Measurements from ENCODE around the gene SRPK3.
"Not testable (repeated sequence)": the region's sequence is repeated elsewhere in the genome, so short reads cannot be mapped to it uniquely, and the experiment has no call there.

Gene SRPK3

DNA sequence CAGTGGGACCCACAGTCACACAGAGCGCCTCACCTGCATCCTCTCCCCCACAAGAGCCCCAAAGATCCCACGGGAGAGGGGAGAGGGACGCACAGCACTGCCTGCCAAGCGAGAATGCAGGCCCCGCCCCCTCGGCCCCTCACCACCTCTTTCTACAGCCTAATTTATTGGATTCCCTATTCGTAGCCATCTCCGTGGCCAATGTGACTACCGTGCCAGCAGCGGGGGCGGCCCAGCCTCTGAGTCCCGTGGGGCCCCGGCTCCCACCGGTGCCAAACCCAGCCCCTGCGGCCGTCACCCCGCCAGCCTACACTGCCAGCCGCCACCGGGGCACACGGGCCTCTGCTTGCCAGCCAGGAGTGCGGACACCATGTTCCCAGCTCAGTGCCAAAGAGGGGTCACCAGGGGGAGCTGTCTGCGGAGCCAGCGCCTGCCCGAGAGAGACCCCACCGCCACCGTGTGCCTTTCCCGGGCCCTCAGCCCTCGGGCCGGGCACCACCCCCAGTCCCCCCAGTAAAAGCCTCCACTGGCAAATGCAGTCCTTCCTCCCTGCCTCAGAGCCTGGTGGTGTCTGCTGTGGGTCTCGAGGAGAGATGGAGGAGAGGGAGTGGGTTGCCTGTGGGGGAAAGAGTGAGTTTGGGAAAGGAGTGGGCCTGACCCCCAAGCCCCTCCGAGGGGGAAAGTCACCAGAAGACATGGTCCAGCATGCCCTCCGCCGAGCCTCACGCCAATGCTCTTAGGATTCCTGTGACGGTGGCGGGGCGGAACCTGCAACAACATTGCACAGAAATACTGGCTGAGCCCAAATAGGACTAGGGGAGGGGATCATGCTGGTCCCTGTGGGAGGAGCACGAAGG, 36.4 kb upstream of the SRPK3 start:
- peak; percentile 61 for DNase-seq
- no peaks in the 10 kb centered on the region for H3K9me3 ChIP-seq
- peak overlapping the region; percentile 52 for H3K4me3 ChIP-seq (ENCODE audit: low read depth, low read length)
- H3K27me3 ChIP-seq: no peaks in the 10 kb centered on the region
- no peaks in the 10 kb centered on the region for H3K36me3 ChIP-seq
- H3K4me1 ChIP-seq: peaks cover 13% of the 10 kb centered on the region
- TF ChIP-seq, protein P1, sequence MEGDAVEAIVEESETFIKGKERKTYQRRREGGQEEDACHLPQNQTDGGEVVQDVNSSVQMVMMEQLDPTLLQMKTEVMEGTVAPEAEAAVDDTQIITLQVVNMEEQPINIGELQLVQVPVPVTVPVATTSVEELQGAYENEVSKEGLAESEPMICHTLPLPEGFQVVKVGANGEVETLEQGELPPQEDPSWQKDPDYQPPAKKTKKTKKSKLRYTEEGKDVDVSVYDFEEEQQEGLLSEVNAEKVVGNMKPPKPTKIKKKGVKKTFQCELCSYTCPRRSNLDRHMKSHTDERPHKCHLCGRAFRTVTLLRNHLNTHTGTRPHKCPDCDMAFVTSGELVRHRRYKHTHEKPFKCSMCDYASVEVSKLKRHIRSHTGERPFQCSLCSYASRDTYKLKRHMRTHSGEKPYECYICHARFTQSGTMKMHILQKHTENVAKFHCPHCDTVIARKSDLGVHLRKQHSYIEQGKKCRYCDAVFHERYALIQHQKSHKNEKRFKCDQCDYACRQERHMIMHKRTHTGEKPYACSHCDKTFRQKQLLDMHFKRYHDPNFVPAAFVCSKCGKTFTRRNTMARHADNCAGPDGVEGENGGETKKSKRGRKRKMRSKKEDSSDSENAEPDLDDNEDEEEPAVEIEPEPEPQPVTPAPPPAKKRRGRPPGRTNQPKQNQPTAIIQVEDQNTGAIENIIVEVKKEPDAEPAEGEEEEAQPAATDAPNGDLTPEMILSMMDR (IDR thresholded peaks at IDR 0.05; ENCODE audit: low read depth, low read length): peak; percentile 45

DNA sequence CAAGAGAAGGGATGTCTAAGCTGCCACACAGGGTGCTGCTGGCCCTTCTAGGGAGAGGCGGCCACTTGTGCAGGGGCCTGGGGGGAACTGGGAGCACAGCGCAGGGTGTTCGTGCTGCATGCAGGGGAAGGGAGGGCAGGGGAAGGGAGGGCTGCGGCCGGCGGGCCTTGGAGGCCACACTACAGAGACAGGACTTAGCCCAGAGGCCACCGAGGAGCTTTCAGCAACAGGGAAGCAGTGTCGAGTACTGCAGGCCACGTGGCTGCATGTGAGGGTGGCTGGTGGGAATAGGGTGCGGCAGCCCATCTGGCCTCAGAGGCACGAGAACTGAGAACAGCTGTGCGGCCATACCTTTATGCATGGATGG, 35.8 kb upstream of the SRPK3 start:
- H3K4me3 ChIP-seq (ENCODE audit: low read depth, low read length); H3K27me3 ChIP-seq; H3K36me3 ChIP-seq; DNase-seq; H3K9me3 ChIP-seq: not testable (repeated sequence)
- H3K4me1 ChIP-seq: peaks cover 13% of the 10 kb centered on the region

DNA sequence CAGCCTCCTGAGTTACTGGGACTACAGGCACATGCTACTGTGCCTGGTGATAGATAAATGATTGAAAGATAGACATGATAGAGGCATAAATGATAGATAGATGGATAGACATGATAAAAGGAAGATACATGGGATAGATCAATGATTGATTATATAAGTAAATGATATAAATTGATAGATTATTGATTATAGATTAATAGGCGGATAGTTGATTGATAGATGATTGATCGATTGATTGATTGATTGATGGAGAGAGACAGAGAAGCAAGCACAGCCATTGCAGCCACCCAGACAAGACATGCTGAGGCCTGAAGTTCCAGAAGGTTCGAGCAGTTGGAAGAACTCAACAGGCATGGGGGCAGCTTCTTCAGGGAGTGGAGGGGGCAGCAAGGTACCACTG, 34.5 kb upstream of the SRPK3 start:
- H3K9me3 ChIP-seq: no peaks in the 10 kb centered on the region
- no peak for DNase-seq
- TF ChIP-seq, protein P1 (IDR thresholded peaks at IDR 0.05; ENCODE audit: low read depth, low read length): no peak

DNA sequence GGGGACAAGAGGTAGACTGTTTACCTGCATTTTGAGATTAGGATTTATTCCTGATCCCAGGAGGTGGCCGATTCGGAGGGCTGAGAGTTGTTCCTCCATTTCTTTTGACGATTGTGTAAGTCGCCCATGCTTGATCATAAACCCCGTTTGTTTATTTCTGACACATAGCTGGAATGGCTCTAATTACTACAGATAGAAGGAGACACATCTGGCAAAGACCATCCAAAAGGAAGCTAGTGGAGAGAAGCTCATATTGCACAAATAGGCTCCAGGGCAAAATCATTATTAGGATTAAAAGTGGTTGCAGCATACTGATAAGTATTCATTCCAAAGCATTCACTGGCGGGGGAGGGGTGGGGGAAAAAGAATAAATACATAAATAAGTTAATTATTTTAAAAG, 33.9 kb upstream of the SRPK3 start:
- H3K9me3 ChIP-seq; H3K4me3 ChIP-seq (ENCODE audit: low read depth, low read length); H3K27me3 ChIP-seq; DNase-seq; H3K36me3 ChIP-seq: not testable (repeated sequence)
- H3K4me1 ChIP-seq: peaks cover 13% of the 10 kb centered on the region

More for the DNA sequence above, 34.5 kb upstream of the SRPK3 start:
- Histone ChIP-seq H3K36me3 (no peaks in the 10 kb centered on the region), H3K4me1 (peaks cover 13% of the 10 kb centered on the region), H3K27me3 (no peaks in the 10 kb centered on the region), H3K4me3 (ENCODE audit: low read depth, low read length) (no peak overlapping the region)

DNA sequence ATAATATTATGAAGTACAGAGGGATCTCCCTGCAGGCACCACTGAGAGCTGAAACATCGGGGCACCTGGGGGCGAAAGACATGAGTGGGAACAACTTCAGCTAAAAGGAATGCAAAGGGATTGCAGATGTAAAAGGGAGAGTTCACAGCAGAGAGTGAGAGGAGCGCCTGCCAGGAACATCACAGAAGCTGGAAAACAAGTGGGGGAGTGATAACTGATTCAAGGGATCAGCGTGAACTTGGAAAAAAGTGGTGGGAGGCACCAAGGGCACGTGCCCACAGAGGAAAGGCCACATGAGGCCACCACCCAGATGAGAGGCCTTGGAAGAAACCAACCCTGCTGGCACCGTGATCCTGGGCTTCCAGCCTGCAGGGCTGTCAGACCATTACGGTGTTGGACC, 31.8 kb upstream of the SRPK3 start:
- H3K36me3 ChIP-seq; DNase-seq; H3K4me1 ChIP-seq; H3K9me3 ChIP-seq; H3K27me3 ChIP-seq; H3K4me3 ChIP-seq (ENCODE audit: low read depth, low read length): not testable (repeated sequence)

DNA sequence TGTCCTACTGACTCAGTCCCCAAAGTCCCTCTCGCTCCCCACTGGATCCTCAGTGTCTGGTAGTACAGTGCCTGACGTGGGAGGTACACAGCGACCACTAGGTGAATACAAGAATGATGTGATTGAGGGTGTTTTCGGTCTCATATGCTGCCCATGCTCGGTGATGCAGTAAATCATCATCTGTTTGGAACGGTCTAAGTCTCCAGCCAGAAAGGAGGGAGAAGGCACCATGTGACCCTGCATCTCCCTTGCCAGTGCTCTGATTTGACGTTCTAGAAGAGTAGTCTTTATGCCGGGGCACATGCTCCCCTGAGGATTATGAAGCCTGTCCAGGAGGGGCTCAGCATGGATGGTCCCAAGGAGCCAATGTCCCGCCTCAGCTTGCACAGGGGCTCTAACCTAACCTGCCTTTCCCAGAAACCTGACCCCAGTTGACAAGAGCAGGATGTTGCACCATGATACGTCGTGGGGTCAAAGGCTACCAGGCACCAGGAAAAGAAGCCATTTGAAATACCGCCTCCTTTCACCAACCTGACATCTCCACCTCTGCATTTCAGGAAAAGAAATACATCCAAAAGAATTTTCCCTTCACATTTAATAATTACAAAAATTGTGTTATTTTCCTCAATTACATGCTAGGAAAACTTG, 30.6 kb upstream of the SRPK3 start:
- Histone ChIP-seq H3K27me3 (no peaks in the 10 kb centered on the region), H3K36me3 (no peaks in the 10 kb centered on the region), H3K4me3 (ENCODE audit: low read depth, low read length) (no peak overlapping the region), H3K4me1 (no peaks in the 10 kb centered on the region), H3K9me3 (no peaks in the 10 kb centered on the region)
- TF ChIP-seq, protein P1 (IDR thresholded peaks at IDR 0.05; ENCODE audit: low read depth, low read length): no peak
- DNase-seq: no peak

DNA sequence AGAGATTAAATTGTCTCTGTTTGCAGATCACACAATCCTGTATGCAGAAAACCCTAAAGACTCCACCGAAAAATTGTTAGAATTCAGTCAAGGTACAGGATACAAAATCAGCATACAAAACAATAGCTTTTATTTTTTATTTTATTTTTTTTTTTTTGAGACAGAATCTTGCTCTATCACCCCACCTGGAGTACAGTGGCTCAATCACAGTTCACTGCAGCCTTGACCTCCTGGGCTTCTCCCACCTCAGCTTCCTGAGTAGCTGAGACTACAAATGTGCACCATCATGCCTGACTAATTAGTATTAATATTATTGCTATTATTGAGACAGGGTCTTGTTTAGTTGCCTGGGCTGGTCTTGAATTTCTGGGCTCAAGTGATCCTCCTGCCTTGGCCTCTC, 25.7 kb upstream of the SRPK3 start:
- Histone ChIP-seq H3K4me3 (ENCODE audit: low read depth, low read length) (no peak overlapping the region), H3K4me1 (no peaks in the 10 kb centered on the region), H3K9me3 (no peaks in the 10 kb centered on the region), H3K36me3 (no peaks in the 10 kb centered on the region), H3K27me3 (no peaks in the 10 kb centered on the region)
- DNase-seq: no peak
- TF ChIP-seq, protein P1 (IDR thresholded peaks at IDR 0.05; ENCODE audit: low read depth, low read length): no peak

Data from BE2C (cell line).